ENCODE results near the gene BPIFA2.
"Not testable (repeated sequence)": the region's sequence is repeated elsewhere in the genome, so short reads cannot be mapped to it uniquely, and the experiment has no call there.

The BPIFA2 gene

DNA sequence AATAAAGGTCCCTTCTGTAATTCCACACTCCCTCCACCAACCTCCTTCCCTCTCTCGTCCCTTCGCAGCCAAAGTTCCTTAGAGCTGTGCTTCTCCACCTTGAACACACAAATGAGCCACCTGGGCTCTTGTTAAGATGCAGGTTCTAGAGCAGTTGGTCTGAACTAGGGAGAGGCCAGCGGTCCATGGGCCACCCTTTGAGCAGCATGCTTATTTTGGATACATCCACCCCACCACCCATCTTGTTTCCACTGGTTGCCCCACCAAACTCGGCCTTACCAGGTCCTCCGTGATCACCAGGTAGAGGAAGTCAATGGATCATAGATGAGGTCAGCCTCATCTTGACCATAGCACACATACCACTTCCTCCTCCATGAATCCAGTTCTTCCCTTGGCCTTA lies 7.3 kb upstream of the BPIFA2 start:
- no peak for DNase-seq (ENCODE audit: low spot score)

DNA sequence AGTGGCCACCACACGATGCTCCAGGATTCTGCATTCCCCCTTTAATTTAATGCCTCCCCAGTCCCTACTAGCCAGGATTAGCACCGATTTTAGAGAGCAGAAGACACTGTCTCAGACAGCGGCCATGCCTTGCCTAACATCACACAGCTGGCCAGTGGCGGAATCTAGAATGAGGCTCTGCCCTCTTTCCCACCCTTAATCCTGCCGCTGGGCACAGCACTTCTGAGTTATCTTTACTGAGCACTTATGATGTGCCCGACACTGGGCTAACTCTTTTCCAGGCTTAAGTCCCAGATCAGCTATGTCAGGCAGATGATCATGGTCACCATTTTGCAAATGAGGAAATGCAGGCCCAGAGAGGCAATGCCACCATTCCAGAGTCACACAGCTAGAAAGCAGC lies 5.6 kb upstream of the BPIFA2 start:
- no peak for DNase-seq (ENCODE audit: low spot score)

DNA sequence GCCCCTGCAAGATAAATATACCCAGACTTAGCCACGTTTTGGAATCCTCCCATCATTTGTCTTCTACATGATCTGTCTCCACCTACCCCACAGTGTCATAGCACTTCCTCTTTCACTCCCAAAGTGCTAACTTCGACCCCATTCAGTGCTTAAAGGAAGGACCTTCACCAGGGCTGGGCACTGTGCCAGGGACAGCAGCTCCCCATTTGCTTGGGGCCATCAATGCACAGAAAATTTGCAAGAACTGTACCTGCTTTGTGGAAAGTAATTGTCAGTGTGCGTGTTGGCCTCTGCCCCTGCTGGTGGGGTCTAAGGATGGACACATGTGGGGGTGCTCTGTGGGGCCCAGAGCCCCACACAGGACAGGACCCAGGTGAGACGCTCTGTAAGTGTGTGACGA lies 5.2 kb upstream of the BPIFA2 start:
- no peak for DNase-seq (ENCODE audit: low spot score)

DNA sequence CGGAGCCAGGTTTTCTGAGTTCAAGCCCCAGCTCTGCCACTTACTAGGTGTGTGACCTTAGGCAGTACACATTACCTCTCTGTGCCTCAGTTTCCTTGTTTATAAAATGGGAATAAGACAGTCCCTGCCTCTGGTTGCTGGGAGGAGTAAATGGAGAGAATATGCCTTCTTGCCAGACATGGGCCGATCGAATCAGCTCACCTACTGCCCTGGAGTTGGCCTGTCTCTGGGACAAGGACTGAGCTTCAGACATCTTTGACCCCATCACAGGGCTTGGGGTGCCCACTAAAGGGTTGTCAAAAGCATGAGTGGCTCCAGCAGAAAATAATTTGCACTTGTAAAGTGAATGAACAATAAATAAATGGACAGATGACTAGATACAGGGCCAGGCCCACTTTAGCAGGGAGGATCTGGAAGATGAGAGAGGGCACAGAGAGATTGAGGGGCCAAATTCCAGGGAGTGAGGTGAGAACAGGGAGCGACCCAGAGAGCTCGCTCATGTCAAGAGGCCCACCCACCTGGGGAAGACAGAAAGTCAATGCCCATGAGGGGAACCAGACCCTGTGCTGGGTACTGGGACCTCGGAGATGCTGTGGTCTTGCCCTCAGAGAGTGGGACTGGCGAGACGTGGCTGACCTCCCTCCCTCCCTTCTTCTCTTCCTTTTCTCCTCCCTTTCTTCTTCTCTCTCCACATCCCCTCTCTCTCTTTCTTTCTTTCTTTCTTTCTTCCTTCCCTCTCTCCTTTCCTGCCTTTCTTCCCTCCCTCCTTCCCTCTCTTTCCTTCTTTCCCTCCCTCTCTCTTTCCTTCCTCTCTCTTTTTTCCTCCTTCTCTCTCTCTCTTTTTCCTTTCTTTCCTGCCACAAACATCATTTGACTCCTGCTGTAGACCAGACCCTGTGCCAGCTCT lies 3.9 kb upstream of the BPIFA2 start:
- DNase-seq (ENCODE audit: low spot score): no peak

DNA sequence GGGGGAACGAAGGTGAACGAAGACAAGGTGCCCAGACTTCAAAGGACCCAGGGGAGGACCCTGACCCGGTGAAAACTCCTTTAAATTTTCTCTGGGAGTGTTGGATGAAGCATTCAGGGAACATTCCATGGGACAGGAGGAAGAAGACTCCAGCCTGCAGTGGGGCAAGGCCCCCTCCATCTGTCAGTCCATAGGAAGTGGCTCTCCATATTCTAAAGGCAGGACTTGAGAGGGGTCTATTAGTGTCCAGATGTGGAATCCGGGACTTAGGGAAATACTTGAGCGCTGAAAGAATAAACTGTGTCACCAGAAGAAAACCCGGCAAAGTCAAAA lies 3.2 kb upstream of the BPIFA2 start:
- no peak for DNase-seq (ENCODE audit: low spot score)

DNA sequence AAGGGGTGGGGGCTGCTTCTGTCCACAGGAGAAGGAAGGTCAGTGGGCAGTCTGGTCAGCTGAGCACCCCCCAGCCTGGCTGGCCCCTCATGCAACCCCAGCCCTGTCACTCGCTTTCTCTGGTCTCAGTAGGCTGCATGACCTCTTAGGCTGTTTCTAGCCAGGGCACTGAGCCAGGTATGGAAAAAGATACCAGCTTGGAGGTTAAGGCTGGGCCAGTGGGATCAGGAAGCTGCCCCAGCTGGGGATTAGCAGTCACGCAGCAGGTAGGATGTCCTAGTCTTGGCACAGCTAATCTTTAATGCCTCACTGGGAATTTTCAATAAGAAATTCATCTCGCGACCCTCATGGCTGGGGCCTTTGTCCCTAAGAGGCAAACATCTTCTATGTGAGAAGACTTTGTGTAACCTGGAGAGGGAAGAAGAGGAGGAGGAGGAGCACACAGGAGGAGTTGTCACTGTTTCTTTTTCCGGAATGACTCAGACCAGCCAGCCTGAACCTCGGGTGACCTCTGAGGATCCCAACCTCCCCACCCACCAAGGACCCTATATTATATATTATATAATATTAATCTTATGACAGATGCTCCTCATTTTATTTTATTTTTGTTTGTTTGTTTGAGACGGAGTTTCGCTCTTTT lies 2.4 kb upstream of the BPIFA2 start:
- no peak for DNase-seq (ENCODE audit: low spot score)

DNA sequence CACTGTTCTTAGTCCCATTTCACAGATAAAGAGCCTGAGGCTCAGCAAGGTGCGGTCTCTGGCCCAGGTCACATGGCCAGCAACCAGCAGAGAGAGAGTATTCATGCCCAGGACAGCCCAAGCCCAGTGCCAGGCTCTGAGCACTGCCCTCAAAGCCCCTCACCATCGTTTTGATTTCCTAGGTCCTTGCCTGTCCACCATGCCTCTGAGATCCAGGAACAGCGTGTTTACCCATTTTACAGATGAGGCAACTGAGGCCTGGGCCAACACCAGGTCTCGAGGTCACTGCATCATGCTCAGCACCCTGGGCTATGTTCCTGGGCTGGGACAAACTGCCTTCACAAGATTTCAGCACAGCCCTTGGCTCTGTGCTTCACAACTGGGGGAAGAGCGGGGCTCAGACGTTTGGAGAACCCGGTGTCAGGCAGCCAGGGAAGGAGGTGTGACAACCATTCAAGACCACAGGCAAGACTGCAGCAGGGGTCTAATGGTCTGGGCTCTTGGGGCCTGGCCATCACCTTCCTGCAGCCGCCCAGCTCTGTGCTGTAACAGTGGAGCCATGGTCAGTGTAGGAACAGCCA lies 1.3 kb upstream of the BPIFA2 start:
- DNase-seq (ENCODE audit: low spot score): no peak

DNA sequence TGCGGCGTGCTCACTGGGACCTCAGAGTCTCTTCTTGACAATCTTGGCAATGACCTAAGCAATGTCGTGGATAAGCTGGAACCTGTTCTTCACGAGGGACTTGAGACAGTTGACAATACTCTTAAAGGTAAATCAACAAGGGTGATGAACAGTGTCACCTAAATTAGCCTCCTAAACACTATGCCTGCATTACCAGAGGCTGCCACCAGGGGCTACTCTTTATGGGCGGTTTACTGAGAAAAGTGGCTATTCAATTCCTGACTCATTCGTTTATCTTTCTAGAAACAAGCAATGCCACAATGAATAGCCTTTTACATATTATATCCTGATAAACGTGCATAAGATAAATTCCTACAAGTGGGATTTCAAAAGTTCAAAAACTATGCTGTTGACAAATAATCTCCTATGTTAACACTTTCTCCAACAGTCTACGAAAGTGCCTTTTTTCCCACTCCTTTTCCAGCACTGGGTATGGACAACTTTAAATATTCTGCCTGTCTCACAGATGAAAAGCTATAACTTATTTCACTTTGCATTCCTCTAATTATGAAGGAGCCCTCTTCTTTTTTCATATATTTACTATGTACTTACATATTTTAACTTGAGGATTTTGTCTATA lies 1.3 kb downstream of the BPIFA2 start:
- DNase-seq (ENCODE audit: low spot score): no peak

DNA sequence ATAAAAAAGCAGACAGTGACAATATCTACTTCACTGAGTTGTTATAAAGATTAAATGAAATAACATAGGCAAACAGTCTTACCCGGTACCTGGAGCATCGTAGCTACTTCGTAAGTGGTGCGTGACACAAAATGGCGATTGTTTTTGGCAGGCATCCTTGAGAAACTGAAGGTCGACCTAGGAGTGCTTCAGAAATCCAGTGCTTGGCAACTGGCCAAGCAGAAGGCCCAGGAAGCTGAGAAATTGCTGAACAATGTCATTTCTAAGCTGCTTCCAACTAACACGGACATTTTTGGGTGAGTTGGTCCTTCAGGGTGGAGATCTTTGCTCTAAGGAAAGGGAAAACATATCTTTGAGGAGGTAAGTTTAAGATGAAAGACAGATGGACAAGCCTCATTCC lies 4.8 kb downstream of the BPIFA2 start:
- no peak for DNase-seq (ENCODE audit: low spot score)

DNA sequence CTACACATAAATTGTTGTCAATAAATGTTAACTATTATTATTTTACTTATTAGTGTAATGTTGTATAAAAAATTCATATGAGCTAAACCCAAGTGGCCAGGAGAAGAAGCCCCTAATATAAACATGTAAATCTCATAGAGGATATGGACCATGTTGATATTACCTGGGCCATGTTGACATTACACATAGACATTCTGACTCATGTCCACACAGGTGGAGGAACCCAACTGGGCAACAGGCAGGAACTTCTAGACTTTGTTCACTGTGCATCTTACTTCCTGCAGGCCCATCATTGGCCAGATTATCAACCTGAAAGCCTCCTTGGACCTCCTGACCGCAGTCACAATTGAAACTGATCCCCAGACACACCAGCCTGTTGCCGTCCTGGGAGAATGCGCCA lies 7.2 kb downstream of the BPIFA2 start:
- no peak for DNase-seq (ENCODE audit: low spot score)

DNA sequence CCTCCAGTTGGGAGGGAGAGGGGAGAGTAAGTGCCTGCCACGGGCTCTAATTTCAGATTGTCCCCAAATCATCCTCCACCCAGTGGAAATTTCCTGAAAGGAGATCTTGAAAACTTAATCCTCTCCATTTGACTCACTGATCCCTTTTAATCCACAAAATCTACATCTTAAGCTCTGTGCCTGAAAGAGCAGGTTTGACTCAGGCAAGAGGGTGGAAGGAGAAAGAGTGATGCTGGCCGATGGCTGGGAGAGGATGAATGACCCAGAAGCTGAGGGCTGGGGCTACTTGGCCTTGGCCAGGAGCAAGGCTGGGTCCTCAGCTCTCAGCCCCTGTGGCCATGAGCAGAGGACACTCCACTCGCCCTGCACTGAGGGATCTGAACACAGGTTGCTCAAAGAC lies 8.1 kb downstream of the BPIFA2 start:
- no peak for DNase-seq (ENCODE audit: low spot score)

DNA sequence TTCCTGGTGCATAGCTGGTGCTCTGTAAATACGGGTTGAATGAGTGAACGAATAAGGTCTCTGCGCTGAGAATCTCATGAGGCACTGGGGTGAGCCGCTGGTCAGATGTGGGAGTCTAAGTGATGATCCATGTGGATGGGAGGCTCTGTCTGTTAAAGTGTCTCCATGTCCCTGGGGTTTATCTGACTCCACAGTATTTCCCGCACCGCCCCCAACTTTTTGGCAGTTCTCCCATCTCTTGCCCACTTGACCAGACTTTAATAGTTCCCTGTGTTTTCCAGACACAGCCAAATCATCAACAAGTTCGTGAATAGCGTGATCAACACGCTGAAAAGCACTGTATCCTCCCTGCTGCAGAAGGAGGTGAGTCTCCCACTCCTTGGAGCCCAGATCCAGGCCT lies 9.9 kb downstream of the BPIFA2 start:
- no peak for DNase-seq (ENCODE audit: low spot score)

DNA sequence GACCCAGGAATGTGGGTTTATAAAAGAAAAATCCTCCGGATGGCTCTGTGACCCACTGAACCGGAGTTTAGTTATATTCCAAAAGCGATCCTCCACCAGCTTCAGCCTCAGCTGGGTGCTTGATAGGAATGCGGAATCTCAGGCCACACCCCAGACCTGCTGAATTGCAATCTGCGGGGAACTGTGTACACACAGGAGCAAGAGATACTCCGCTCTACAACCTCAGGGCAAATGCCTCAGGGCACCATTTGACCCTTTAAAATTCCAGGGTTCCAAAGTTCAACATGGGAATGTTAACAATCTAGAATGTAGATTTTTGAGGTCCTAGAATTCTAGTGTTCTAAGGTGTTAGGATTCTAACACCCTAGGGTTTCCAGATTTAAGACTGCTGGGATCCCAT lies 10.8 kb downstream of the BPIFA2 start:
- DNase-seq (ENCODE audit: low spot score): no peak

DNA sequence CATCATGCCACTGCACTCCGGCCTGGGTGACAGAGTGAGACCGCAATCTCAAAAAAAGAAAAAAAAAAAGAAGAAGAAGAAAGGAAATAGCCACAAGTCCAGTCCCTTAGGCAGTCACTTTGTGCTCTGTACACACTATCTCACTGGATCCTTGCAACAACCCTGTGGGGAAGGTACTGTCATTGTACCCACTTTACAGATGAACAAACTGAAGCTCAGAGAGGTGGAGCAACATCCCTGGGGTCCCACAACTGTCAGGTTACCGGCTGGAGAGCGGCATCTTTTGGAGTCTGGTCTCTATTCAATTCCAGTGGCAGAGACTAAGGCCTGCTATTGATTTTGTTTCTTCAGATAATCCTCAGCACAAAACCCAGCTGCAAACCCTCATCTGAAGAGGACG lies 12.2 kb downstream of the BPIFA2 start:
- DNase-seq (ENCODE audit: low spot score): no peak

DNA sequence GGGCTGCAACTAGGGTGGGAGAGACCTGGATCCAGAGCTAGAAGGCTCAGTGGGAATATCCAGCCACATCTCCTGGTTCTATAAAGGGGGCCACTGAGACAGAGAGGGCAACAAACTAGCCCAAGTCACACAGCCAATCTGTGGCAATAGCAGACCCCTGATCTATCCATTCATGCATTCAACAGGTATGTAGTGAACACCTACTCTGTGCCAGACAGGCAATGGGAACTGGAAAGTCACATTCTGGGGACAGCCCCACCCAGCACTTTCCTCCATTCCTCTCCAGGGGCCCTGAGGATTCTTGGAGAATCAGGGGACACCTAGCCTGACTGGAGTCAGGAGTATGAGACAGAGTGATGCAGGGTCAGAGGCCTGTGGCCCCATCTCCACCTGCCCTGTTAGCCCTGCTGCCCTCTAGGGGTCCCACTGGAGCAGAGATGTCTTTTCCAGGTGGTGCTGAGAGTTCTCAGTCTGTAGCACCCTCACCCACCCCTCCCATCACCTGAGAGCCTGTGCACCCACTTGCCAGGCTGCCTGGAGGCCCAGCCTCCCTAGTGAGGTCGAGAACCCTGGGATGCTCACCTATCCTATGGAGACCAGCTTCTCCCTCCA lies 13.6 kb downstream of the BPIFA2 start:
- DNase-seq (ENCODE audit: low spot score): no peak

DNA sequence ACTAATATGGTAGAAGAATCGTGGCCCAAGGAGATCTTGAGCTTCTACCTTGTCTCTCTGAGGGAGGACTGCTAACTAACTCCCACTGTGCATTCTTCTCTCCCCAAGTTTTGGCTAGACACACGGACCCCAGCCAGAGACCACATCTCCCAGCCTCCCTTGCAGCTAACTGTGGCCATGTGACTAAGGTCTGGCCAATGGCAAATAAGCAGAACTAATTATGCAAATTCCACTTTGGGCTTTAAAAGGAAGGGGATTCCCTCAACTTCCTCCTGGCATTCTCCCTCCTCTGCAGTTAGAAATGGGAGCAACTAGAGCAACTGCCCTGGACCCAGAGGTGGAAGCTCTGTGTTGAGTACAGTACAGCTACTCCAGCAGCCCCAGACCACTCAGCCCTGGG lies 15.4 kb downstream of the BPIFA2 start:
- no peak for DNase-seq (ENCODE audit: low spot score)

DNA sequence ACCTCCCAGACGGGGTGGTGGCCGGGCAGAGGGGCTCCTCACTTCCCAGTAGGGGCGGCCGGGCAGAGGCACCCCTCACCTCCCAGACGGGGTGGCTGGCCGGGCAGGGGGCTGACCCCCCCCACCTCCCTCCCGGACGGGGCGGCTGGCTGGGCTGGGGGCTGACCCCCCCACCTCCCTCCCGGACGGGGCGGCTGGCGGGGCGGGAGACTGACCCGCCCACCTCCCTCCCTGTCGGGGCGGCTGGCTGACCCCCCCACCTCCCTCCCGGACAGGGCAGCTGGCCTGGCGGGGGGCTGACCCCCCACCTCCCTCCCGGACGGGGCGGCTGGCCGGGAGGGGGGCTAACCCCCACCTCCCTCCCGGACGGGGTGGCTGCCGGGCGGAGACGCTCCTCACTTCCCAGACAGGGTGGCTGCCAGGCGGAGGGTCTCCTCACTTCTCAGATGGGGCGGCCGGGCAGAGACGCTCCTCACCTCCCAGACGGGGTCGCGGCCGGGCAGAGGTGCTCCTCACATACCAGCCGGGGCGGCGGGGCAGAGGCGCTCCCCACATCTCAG lies 17.2 kb downstream of the BPIFA2 start:
- not testable (repeated sequence) for DNase-seq (ENCODE audit: low spot score)

DNA sequence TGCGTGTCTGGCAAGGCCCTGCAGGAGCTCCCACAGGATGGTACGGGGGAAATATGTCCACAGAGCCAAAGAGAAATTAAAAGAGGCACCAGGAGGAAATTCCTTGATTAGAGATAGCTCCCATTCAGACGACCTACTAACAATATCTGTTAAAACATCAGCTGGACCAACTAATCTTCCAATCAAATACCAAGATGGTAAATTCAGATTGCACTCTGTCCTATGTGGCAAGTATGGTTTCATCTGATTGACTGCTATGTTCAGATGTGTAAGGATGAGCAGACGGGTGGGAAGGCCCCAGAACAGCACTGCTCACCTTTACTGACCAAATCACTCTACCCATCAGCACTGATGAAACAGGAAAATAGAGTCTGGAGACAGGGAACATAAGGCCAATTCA lies 19.5 kb downstream of the BPIFA2 start:
- no peak for DNase-seq (ENCODE audit: low spot score)

DNA sequence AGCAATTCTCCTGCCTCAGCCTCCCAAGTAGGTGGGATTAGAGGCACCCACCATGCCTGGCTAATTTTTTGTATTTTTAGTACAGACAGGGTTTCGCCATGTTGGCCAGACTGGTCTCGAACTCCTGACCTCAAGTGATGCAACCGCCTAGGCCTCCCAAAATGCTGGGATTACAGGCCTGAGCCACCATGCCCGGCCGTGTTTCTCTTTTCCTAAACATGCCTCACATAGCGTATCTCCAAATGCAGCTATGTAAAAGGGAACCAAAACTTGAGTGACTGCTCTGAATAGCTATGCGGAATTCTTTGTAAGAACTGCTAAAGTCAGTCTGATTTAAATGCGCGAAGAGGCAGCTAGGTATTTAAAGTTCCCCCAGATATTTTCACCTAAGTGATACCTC lies 20.5 kb downstream of the BPIFA2 start:
- no peak for DNase-seq (ENCODE audit: low spot score)

DNA sequence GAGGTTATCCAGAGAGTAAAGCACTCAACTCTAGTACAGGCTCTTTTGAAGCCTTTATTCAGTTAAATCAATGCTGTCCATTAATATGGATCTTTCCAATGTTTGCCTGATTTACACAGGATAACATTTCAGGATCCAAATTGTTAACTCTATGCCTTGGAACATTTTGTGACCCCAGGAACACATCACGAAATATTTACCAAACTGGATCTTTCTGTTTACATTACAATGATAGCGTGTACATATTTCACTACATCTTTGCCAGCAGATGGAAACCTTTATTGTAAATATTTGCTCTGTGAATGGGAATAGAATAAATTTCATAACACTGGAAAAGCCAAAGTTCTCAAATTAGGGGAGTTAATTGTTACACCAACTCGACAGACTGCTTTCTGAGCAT lies 23.5 kb downstream of the BPIFA2 start:
- DNase-seq (ENCODE audit: low spot score): no peak

DNA sequence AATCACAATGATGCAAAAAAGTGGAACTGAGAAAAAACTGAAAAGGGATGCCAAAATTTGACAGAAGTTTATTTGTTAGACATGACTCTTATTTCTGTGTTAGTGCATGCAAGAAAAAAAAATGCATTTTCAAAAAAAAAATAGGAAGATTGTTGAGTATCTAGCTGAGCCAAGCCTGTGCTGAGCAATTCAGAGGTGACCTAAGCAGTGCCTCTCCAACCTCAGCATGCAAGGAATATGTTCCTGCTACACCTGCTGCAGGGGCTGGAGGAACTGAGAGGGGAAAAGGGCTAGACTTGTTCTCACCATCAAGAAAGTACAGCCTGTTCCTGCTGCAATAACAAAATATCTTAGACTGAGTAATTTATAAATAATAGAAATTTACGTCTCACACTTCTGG lies 24.0 kb downstream of the BPIFA2 start:
- no peak for DNase-seq (ENCODE audit: low spot score)

DNA sequence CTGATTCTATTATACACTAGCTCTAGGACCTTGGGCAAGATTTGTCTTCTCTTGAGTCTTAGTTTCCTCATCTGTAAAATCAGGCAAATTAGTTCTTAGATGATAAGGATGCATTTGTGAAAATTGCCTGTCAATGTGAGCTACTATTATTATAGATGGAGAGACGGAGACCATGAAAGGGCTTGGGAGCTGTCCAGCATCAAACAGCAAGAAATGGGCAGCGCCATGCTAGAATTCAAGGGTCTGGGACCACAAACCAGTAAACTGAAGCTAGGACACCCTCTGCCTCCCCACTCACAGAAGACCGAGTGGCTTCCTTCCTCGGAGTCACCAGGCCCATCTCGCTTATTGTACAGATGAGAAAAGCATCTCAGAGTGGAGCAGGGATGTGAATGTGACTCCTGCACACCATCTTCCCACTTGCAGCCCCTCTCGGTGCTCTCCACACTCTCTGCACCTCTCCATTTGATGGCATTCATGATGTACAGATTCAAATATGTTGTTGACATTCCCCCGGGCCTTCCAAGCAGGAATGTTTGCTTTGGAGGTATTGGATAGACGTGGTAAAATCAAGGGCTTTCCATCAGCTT lies 25.0 kb downstream of the BPIFA2 start:
- no peak for DNase-seq (ENCODE audit: low spot score)

All from Ammon's horn (tissue), 1 donor.